Inferior parietal cortex (tissue), 1 donor: ENCODE results near the gene PUS7.
"Not testable (repeated sequence)": the region's sequence is repeated elsewhere in the genome, so short reads cannot be mapped to it uniquely, and the experiment has no call there.

ENCODE experiments used
- DNase-seq: peaks from one replicate; pipeline ENCODE4 v3.0.0-alpha.2; 2016; ENCODE audit errors: extremely low spot score

PUS7 gene

GRCh38 chr7:105521717-105522463 is at the start of gene PUS7:
TSS of gene PUS7 (minus strand) at chr7:105522271. CDS start at chr7:105508512, 13,759 bp downstream.
- DNase-seq = peak; percentile 84

- no peak for DNase-seq
Observed at GRCh38 chr7:105567821-105568220, 45.8 kb upstream of the PUS7 start.

GRCh38 chr7:105567024-105567423 is 45.0 kb upstream of the PUS7 start:
- DNase-seq = no peak

GRCh38 chr7:105565190-105565589 is 43.1 kb upstream of the PUS7 start:
- no peak for DNase-seq

- no peak for DNase-seq
Observed at GRCh38 chr7:105559926-105560325, 37.9 kb upstream of the PUS7 start.

GRCh38 chr7:105538339-105538738 is 16.3 kb upstream of the PUS7 start:
- DNase-seq = no peak

GRCh38 chr7:105532709-105533460 is 10.8 kb upstream of the PUS7 start:
- DNase-seq = no peak

GRCh38 chr7:105531792-105532671 is 10.0 kb upstream of the PUS7 start, which contains the start of gene RINT1:
TSS of gene RINT1 (plus strand) at chr7:105532201. CDS start at chr7:105532316, 115 bp downstream.
- DNase-seq = peak; percentile 92

- DNase-seq = no peak
Observed at GRCh38 chr7:105530546-105530945, 8.5 kb upstream of the PUS7 start.

GRCh38 chr7:105530126-105530525 is 8.1 kb upstream of the PUS7 start:
- no peak for DNase-seq

- not testable (repeated sequence) for DNase-seq
Observed at GRCh38 chr7:105527737-105528136, 5.7 kb upstream of the PUS7 start.

GRCh38 chr7:105524840-105525239 is 2.8 kb upstream of the PUS7 start:
- no peak for DNase-seq

- DNase-seq = not testable (repeated sequence)
Observed at GRCh38 chr7:105524423-105524822, 2.4 kb upstream of the PUS7 start.

- peak; percentile 60 for DNase-seq
Observed at GRCh38 chr7:105521027-105521716, 899 bp downstream of the PUS7 start.

GRCh38 chr7:105520620-105521019 is 1.5 kb downstream of the PUS7 start:
- DNase-seq = not testable (repeated sequence)

GRCh38 chr7:105519353-105519752 is 2.7 kb downstream of the PUS7 start:
- DNase-seq = no peak

- DNase-seq = not testable (repeated sequence)
Observed at GRCh38 chr7:105515610-105516009, 6.5 kb downstream of the PUS7 start.

- DNase-seq = no peak
Observed at GRCh38 chr7:105512926-105513526, 9.0 kb downstream of the PUS7 start.

- DNase-seq = no peak
Observed at GRCh38 chr7:105512415-105512814, 9.7 kb downstream of the PUS7 start.

- no peak for DNase-seq
Observed at GRCh38 chr7:105502173-105502572, 19.9 kb downstream of the PUS7 start.

- DNase-seq = no peak
Observed at GRCh38 chr7:105497016-105497415, 25.1 kb downstream of the PUS7 start.
